Measurements from ENCODE around the gene SBF1. TPM values are rescaled to one million over a fixed set of nuclear protein-coding genes. Genes with fewer than 3 reads are reported as not detected.

SBF1 gene
- total RNA-seq, 1 donor from 2014 or later: 104 TPM

DNA sequence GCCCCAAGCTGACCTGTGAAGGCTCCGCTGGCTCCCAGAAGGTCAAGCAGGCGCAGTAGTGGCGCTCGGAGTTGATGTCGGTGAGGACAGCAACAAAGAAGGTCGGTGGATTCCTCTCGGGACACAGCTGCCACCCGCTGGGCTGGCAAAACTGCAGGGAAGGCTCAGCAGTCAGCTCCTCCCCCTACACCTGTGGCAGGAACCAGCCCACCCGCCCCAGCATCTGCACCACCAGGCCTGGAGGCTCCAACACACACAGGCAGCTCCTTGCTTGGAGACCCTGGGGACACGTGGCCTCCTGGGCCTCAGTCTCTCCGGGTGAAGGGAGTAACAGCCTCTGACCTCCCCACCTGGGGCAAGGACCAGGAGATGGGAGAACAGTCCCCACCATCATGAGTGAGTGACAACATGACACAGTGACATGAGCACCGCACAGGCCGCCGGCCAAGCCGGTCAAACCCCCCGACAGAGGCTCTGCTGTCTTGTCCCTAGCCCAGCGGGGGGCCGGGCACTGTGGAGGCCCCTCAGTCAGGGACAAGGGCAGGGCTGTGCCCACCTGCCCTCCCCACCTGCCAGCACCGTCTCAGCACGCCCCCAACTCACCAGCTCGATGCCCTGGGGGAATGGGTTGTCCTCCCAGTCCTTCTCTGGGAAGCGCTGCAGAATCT, 6.9 kb downstream of the SBF1 start:
- no peak for DNase-seq (ENCODE audit: low spot score)

DNA sequence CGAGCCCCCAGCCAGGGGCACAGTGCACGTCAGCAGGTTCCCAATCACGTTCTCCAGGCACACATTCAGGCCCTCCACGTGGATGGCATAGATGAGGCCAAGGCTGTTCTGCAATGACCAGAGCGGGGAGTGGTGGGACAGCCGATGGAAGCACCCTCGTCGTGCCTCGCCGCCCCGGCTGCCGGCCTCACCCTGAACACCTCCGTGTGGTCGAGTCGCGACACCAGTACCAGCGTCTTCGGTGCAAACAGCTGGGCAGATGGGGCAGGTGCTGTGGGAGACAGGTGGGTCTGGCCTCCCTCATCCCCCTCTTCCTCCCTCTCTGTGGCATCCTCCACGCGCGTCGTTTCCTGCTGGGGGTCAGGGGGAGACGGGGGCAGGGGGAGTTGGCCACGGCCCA, 7.5 kb downstream of the SBF1 start:
- no peak for DNase-seq (ENCODE audit: low spot score)
- no peak overlapping the region for H3K27ac Mint-ChIP-seq (ENCODE audit: unreplicated experiment)
- peaks cover 19% of the 10 kb centered on the region for H3K4me1 Mint-ChIP-seq (ENCODE audit: low read depth)
- TF ChIP-seq, protein P1, sequence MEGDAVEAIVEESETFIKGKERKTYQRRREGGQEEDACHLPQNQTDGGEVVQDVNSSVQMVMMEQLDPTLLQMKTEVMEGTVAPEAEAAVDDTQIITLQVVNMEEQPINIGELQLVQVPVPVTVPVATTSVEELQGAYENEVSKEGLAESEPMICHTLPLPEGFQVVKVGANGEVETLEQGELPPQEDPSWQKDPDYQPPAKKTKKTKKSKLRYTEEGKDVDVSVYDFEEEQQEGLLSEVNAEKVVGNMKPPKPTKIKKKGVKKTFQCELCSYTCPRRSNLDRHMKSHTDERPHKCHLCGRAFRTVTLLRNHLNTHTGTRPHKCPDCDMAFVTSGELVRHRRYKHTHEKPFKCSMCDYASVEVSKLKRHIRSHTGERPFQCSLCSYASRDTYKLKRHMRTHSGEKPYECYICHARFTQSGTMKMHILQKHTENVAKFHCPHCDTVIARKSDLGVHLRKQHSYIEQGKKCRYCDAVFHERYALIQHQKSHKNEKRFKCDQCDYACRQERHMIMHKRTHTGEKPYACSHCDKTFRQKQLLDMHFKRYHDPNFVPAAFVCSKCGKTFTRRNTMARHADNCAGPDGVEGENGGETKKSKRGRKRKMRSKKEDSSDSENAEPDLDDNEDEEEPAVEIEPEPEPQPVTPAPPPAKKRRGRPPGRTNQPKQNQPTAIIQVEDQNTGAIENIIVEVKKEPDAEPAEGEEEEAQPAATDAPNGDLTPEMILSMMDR (IDR thresholded peaks at IDR 0.05): no peak
- H3K9me3 Mint-ChIP-seq (ENCODE audit: low read depth): no peaks in the 10 kb centered on the region
- no peaks in the 10 kb centered on the region for H3K27me3 Mint-ChIP-seq (ENCODE audit: low read depth)
- peaks cover 16% of the 10 kb centered on the region for H3K36me3 Mint-ChIP-seq (ENCODE audit: low read depth)
- no peak overlapping the region for H3K4me3 Mint-ChIP-seq (ENCODE audit: unreplicated experiment)

More for the DNA sequence above, 6.9 kb downstream of the SBF1 start:
- H3K36me3 Mint-ChIP-seq (ENCODE audit: low read depth): peaks cover 15% of the 10 kb centered on the region
- H3K4me3 Mint-ChIP-seq (ENCODE audit: unreplicated experiment): no peak overlapping the region
- H3K4me1 Mint-ChIP-seq (ENCODE audit: low read depth): peaks cover 22% of the 10 kb centered on the region
- H3K27me3 Mint-ChIP-seq (ENCODE audit: low read depth): no peaks in the 10 kb centered on the region
- H3K27ac Mint-ChIP-seq (ENCODE audit: unreplicated experiment): no peak overlapping the region
- TF ChIP-seq, protein P1 (IDR thresholded peaks at IDR 0.05): no peak
- no peaks in the 10 kb centered on the region for H3K9me3 Mint-ChIP-seq (ENCODE audit: low read depth)

DNA sequence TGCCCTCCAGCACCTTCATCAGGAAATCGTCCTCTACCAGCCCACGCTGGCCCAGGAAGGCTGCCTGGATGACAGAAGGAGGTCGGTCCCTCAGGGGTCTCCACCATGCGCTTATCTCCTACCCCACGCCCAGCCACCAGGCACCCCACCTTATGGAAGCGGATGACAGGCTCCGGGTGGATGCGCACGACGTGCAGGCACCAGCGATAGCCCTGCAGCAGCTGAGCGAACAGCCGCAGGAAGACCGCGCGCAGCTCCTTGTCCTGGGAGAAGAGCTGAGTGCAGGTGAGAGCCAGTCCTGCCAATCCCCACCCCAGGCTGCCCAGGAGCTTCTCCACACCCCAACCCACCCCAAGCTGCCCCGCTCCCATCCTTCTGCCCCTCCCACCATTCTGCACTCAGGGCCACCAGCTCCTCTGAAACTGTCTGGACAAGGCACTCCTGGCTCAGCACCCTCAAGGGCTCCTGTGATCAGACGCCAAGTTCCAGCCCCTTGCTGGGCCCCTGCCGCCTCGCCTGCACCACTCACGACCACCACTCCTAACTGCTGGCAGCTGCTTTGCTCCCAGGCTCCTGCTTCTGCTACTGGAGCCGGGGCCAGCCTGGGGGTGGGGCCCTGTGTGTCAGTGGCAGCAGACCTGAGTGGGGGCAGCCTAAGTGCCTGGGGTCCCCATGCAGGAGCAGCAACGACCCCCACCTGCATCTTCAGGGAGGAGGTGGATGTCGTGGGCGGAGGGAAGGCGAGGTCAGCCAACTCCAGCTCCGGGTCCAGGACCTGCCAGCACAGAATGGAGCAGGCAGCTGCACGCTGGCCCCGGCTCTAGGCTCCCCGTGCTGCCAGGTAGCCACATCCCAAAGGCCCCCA, 9.5 kb downstream of the SBF1 start:
- Mint-ChIP-seq H3K27ac (ENCODE audit: unreplicated experiment) (no peak overlapping the region), H3K9me3 (ENCODE audit: low read depth) (no peaks in the 10 kb centered on the region), H3K4me1 (ENCODE audit: low read depth) (peaks cover 7% of the 10 kb centered on the region), H3K36me3 (ENCODE audit: low read depth) (peaks cover 19% of the 10 kb centered on the region), H3K27me3 (ENCODE audit: low read depth) (no peaks in the 10 kb centered on the region), H3K4me3 (ENCODE audit: unreplicated experiment) (no peak overlapping the region)
- TF ChIP-seq, protein P1 (IDR thresholded peaks at IDR 0.05): no peak
- no peak for DNase-seq (ENCODE audit: low spot score)

DNA sequence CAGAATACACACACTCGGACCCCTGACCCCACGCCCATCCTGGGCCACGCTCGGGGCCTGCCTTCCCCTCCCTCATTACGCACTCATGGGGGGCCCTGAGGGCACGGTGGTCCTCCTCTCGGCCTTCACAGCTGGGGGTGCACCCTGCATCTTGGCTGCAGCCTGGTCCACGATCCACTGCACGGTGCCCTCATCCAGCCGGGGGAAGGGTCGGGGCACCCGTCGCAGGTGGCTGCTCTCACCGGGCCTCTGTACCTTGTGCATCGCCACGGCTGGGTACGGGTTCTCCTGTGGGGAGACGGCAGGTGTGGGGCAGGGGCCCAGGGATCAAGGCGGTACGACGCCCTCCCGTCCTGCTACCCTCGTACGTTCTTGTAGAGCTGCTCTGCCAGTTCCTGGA, 10.4 kb downstream of the SBF1 start:
- DNase-seq (ENCODE audit: low spot score): no peak
- Mint-ChIP-seq H3K27me3 (ENCODE audit: low read depth) (no peaks in the 10 kb centered on the region), H3K4me3 (ENCODE audit: unreplicated experiment) (no peak overlapping the region), H3K9me3 (ENCODE audit: low read depth) (no peaks in the 10 kb centered on the region), H3K4me1 (ENCODE audit: low read depth) (no peaks in the 10 kb centered on the region), H3K27ac (ENCODE audit: unreplicated experiment) (no peak overlapping the region), H3K36me3 (ENCODE audit: low read depth) (peaks cover 19% of the 10 kb centered on the region)
- TF ChIP-seq, protein P1 (IDR thresholded peaks at IDR 0.05): no peak

DNA sequence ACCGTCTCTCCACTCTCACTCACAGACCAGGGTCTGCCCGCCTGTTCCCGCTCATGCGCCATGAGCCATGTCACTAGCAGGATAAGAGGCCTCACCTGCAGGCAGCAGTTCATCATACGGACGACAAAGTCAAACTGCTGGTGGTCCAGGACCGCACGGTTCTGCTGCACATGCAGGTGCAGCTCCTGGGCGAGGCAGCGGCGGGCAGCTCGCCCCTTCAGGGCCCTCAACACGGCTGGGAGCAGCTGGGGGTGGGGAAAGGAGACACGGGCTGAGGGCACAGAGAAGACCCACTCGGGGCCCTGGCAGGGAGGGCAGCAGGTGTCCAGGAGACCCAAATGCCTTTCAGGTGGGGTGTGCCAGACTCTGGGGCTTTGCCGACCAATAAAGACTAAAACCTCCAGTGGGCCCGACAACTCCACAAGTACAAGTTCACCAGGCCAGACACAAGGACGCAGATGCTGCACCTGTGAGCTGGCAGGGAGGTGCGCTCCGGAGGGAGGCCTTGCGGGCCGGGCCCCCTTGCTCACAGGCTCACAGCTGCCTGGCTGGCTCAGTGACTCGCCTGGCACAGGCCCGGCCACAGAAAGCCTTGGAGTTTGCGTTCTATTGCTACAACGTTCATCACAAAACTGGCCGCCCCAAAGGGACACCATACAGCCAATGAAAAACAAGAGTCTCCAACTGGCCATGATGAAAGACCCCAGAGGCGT, 11.5 kb downstream of the SBF1 start:
- Mint-ChIP-seq H3K9me3 (ENCODE audit: low read depth) (no peaks in the 10 kb centered on the region), H3K4me1 (ENCODE audit: low read depth) (no peaks in the 10 kb centered on the region), H3K27me3 (ENCODE audit: low read depth) (no peaks in the 10 kb centered on the region), H3K4me3 (ENCODE audit: unreplicated experiment) (no peak overlapping the region), H3K27ac (ENCODE audit: unreplicated experiment) (no peak overlapping the region), H3K36me3 (ENCODE audit: low read depth) (peaks cover 24% of the 10 kb centered on the region)
- TF ChIP-seq, protein P1 (IDR thresholded peaks at IDR 0.05): no peak
- DNase-seq (ENCODE audit: low spot score): no peak

All from chondrocyte (in vitro differentiated cells).